Prostate gland (tissue), 2 donors: ENCODE data around the gene RALGDS. TPM values are rescaled to one million over a fixed set of nuclear protein-coding genes. Genes with fewer than 3 reads are reported as not detected.

ENCODE experiments used
- DNase-seq: peaks from one replicate; pipeline ENCODE4 v3.0.0-alpha.2; 2019; ENCODE audit warnings: low spot score
- H3K27ac ChIP-seq, 2 donors: fragments of 200-600 bp; sonication (generic); 2 replicates each; pipeline ENCODE4 v1.5.1; 2017 to 2019
- H3K27me3 ChIP-seq: fragments of 200-600 bp; sonication (generic); replicated peaks from 2 replicates; pipeline ENCODE4 v1.5.1; 2019; ENCODE audit not compliant: insufficient read depth
- H3K36me3 ChIP-seq, 2 donors: fragments of 200-600 bp; sonication (generic); 1 replicate in 1 of 2; 2 replicates in 1 of 2; pipeline versions ENCODE4 v1.5.1 to v1.8.1; 2017 to 2019
- H3K4me1 ChIP-seq: fragments of 200-600 bp; sonication (generic); replicated peaks from 2 replicates; pipeline ENCODE4 v1.5.1; 2019
- H3K4me3 ChIP-seq, 2 donors: fragments of 200-600 bp; sonication (generic); 2 replicates each; pipeline ENCODE4 v1.5.1; 2017 to 2019
- H3K9me3 ChIP-seq: fragments of 200-600 bp; sonication (generic); 2 replicates; pipeline ENCODE4 v1.5.1; 2017
- POLR2A ChIP-seq: fragments of 450-650 bp; IDR thresholded peaks from one replicate; pipeline ENCODE4 v1.6.1; 2016; ENCODE audit warnings: antibody characterized with exemption, mild to moderate bottlenecking
- POLR2AphosphoS5 ChIP-seq: sonication (generic); formaldehyde crosslinking; IDR thresholded peaks from one replicate; pipeline ENCODE4 v1.6.1; 2017; ENCODE audit warnings: antibody characterized with exemption
- WGBS: methylation state at CpG from one replicate; pipeline ENCODE4 v1.1.5; 2018; 5-methylcytosine and 5-hydroxymethylcytosine counted together
- intact Hi-C: fragments of 100-400 bp; cut with DNase I; formaldehyde crosslinking; loops from one replicate; pipeline ENCODE4 v1.14.2; 2022
- total RNA-seq, 2 donors: library from RNA; depleted of rRNA; stranded (reverse); fragments of >200 nt; gene quantifications; one replicate each; pipeline ENCODE4 v1.1.0, GENCODE V29; 2016
- TF ChIP-seq, protein P1 (sequence below), 4 experiments: fragments of 200-600 bp in 2 of 4; fragments of 450-650 bp in 2 of 4; sonication (generic) in 2 of 4; IDR thresholded peaks; 1 replicate in 3 of 4; 2 replicates in 1 of 4; pipeline ENCODE4 v1.5.1; 2016 to 2019; ENCODE audit warnings: antibody characterized with exemption in 4 of 4, mild to moderate bottlenecking in 2 of 4, moderate library complexity in 2 of 4

Gene RALGDS
- total RNA-seq, 2 donors from 2014 or later, result 49.6 to 77.4 TPM

- no peak overlapping the region for H3K4me3 ChIP-seq
- no peaks in the 10 kb centered on the region for H3K36me3 ChIP-seq
- no peaks in the 10 kb centered on the region for H3K9me3 ChIP-seq
- peak overlapping the region; percentile 38 to 85 for H3K27ac ChIP-seq
- no peaks in the 10 kb centered on the region for H3K27me3 ChIP-seq
- DNase-seq, result peak; percentile 60
- peaks cover 50% of the 10 kb centered on the region for H3K4me1 ChIP-seq
- 39% methylated on average over 16 of the region's 18 CpGs for WGBS
- TF ChIP-seq POLR2AphosphoS5 (peak; percentile 54), POLR2A (no peak)
- TF ChIP-seq, protein P1, sequence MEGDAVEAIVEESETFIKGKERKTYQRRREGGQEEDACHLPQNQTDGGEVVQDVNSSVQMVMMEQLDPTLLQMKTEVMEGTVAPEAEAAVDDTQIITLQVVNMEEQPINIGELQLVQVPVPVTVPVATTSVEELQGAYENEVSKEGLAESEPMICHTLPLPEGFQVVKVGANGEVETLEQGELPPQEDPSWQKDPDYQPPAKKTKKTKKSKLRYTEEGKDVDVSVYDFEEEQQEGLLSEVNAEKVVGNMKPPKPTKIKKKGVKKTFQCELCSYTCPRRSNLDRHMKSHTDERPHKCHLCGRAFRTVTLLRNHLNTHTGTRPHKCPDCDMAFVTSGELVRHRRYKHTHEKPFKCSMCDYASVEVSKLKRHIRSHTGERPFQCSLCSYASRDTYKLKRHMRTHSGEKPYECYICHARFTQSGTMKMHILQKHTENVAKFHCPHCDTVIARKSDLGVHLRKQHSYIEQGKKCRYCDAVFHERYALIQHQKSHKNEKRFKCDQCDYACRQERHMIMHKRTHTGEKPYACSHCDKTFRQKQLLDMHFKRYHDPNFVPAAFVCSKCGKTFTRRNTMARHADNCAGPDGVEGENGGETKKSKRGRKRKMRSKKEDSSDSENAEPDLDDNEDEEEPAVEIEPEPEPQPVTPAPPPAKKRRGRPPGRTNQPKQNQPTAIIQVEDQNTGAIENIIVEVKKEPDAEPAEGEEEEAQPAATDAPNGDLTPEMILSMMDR (IDR thresholded peaks at IDR 0.05), result peak in 1 of 4 experiments; percentile 31
- intact Hi-C loops, result no loop called here
Observed at GRCh38 chr9:133117271-133118178, 3.5 kb downstream of the RALGDS start.

GRCh38 chr9:133116346-133117231 is 4.5 kb downstream of the RALGDS start:
- 74% methylated on average over 15 of the region's 20 CpGs for WGBS
- no peaks in the 10 kb centered on the region for H3K27me3 ChIP-seq
- no peaks in the 10 kb centered on the region for H3K36me3 ChIP-seq
- DNase-seq, result no peak
- peak overlapping the region in 1 of 2 donors; percentile 85 for H3K27ac ChIP-seq
- H3K4me1 ChIP-seq, result peaks cover 50% of the 10 kb centered on the region
- H3K9me3 ChIP-seq, result no peaks in the 10 kb centered on the region
- TF ChIP-seq POLR2A, result no peak
- TF ChIP-seq, protein P1 (IDR thresholded peaks at IDR 0.05), result no peak
- TF ChIP-seq POLR2AphosphoS5, result no peak
- H3K4me3 ChIP-seq, result no peak overlapping the region
- intact Hi-C loops, result no loop called here

DNA sequence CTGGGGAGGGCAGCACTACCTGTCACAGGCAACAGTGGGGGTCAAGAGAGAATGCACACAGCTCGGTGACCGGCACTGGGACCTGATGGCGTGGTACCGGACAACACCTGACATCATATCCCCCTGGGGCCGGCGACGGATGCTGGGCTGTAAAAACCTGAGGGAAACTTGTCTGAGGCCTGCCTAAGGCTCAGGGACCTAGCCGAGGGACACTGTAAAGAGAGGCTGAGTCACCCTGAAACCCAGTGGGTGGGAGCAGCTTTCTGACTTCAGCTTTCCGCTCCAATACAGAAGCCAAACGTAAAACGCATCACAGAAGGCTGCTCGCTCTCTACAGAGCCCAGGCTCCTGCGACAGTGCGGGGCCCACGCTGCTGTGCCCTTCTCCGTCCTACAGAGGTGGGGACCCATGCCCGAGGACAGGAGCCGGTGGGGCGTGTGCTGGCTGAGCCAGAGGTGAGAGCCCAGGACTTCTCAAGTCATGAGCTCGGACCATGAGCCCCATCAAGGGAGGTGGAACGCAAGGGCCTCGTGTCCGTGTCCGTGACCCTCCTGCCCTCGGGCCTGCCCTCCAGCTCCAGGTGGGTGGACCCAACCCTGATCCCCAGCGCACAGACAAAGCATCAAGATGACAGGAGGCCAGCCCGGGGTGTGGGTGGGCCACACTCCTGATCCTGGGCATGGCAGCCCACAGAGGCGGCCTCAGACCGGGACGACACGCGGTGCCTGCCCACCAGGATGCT is 5.3 kb downstream of the RALGDS start:
- H3K4me1 ChIP-seq, result peaks cover 50% of the 10 kb centered on the region
- H3K9me3 ChIP-seq, result no peaks in the 10 kb centered on the region
- WGBS, result 88% methylated on average over 28 of the region's 32 CpGs
- H3K27me3 ChIP-seq, result no peaks in the 10 kb centered on the region
- TF ChIP-seq, protein P1 (IDR thresholded peaks at IDR 0.05), result no peak
- no peak for TF ChIP-seq POLR2A
- no peak for TF ChIP-seq POLR2AphosphoS5
- intact Hi-C loops, result no loop called here
- DNase-seq, result no peak
- H3K27ac ChIP-seq, result no peak overlapping the region
- no peaks in the 10 kb centered on the region for H3K36me3 ChIP-seq
- no peak overlapping the region for H3K4me3 ChIP-seq

GRCh38 chr9:133114886-133115603 is 6.0 kb downstream of the RALGDS start:
- H3K36me3 ChIP-seq, result no peaks in the 10 kb centered on the region
- 87% methylated on average over 19 of the region's 19 CpGs for WGBS
- intact Hi-C loops, result no loop called here
- H3K4me3 ChIP-seq, result no peak overlapping the region
- H3K27ac ChIP-seq, result peak overlapping the region; percentile 27 to 39
- TF ChIP-seq POLR2A, result no peak
- no peak for TF ChIP-seq POLR2AphosphoS5
- TF ChIP-seq, protein P1 (IDR thresholded peaks at IDR 0.05), result no peak
- no peak for DNase-seq
- no peaks in the 10 kb centered on the region for H3K27me3 ChIP-seq
- no peaks in the 10 kb centered on the region for H3K9me3 ChIP-seq
- peaks cover 49% of the 10 kb centered on the region for H3K4me1 ChIP-seq
